ENCODE measurements around the gene ITIH6.

Gene ITIH6

GRCh38 chrX:54708404-54708803 is 89.7 kb downstream of the ITIH6 start:
- DNase-seq, result no peak
